GM12864 (cell line): ENCODE results near the gene PAK3.

Experiments used
- DNase-seq: peaks from one replicate; pipeline ENCODE4 v3.0.0-alpha.2; 2011; ENCODE audit warnings: low read depth
- H3K4me3 ChIP-seq: 2 replicates; pipeline ENCODE4 v1.5.1; 2011; ENCODE audit warnings: mild to moderate bottlenecking, low read depth, low read length, control low read depth
- CTCF ChIP-seq: IDR thresholded peaks from 2 replicates; pipeline ENCODE4 v1.5.1; 2011; ENCODE audit warnings: low read depth, mild to moderate bottlenecking, moderate library complexity, low read length, control low read depth, inconsistent platforms; ENCODE audit errors: missing control alignments

The PAK3 gene

GRCh38 chrX:111265486-111265885, 169.5 kb downstream of the PAK3 start:
- DNase-seq = no peak
- no peak overlapping the region for H3K4me3 ChIP-seq
- TF ChIP-seq CTCF = no peak

GRCh38 chrX:111268506-111268905, 172.5 kb downstream of the PAK3 start:
- no peak for DNase-seq
- TF ChIP-seq CTCF = no peak
- H3K4me3 ChIP-seq = no peak overlapping the region

GRCh38 chrX:111270339-111270738, 174.3 kb downstream of the PAK3 start, which contains the start of gene CAPN6:
CAPN6 (minus strand) TSS chrX:111270483; CDS start chrX:111263936, 6,547 bp downstream.
- no peak within 1 kb of the TSS for H3K4me3 ChIP-seq
- DNase-seq = no peak
- TF ChIP-seq CTCF = no peak
